H1 (cell line): Measurements from ENCODE around the gene GRIP2. TPM values are rescaled to one million over a fixed set of nuclear protein-coding genes. Genes with fewer than 3 reads are reported as not detected.

Experiments
- CTCF ChIA-PET: fragments of 300-600 bp; sonication (Branson Sonifier 250); formaldehyde crosslinking; loops from one replicate; lab custom pipeline; 2021; ENCODE audit not compliant: partially characterized antibody; lab: Charles Lee
- POLR2A ChIA-PET: fragments of 300-600 bp; sonication (Branson Sonifier 250); formaldehyde crosslinking; loops from one replicate; lab custom pipeline; 2021; ENCODE audit warnings: inconsistent platforms; ENCODE audit not compliant: partially characterized antibody; lab: Charles Lee
- DNase-seq, 2 experiments: peaks; one replicate each; pipeline versions ENCODE4 v3.0.0 to v3.0.0-alpha.2; 2010 to 2022; ENCODE audit warnings: low spot score in 2 of 2, low read depth in 1 of 2, mixed read lengths in 1 of 2
- FAIRE-seq: peaks from 2 replicates; lab custom pipeline; 2011; peaks lifted over from hg19 to GRCh38; lab: Jason Lieb, UNC
- H2AFZ ChIP-seq: 2 replicates; pipeline ENCODE4 v1.8.1; 2012; ENCODE audit warnings: low read length, inconsistent platforms
- H2AK5ac ChIP-seq: 2 replicates; pipeline ENCODE4 v1.6.1; 2013; ENCODE audit warnings: low read depth, low read length
- H2BK120ac ChIP-seq: replicated peaks from 2 replicates; pipeline ENCODE3; 2013; ENCODE audit warnings: low read depth, low read length, inconsistent platforms
- H2BK12ac ChIP-seq: 2 replicates; pipeline ENCODE4 v1.6.1; 2013; ENCODE audit warnings: low read depth, low read length
- H2BK15ac ChIP-seq: 2 replicates; pipeline ENCODE4 v1.6.1; 2013; ENCODE audit warnings: low read length
- H2BK20ac ChIP-seq: 2 replicates; pipeline ENCODE4 v1.6.1; 2013; ENCODE audit warnings: low read length
- H2BK5ac ChIP-seq: 2 replicates; pipeline ENCODE4 v1.6.1; 2013; ENCODE audit warnings: low read depth, low read length
- H3K14ac ChIP-seq: 2 replicates; pipeline ENCODE4 v1.6.1; 2013; ENCODE audit warnings: inconsistent platforms; ENCODE audit not compliant: insufficient read length
- H3K18ac ChIP-seq: 2 replicates; pipeline ENCODE4 v1.6.1; 2013; ENCODE audit warnings: low read length; ENCODE audit errors: extremely low read depth
- H3K23ac ChIP-seq: 2 replicates; pipeline ENCODE4 v1.6.1; 2013; ENCODE audit warnings: inconsistent platforms; ENCODE audit not compliant: insufficient read length
- H3K23me2 ChIP-seq: 2 replicates; pipeline ENCODE4 v1.6.1; 2013; ENCODE audit warnings: low read depth, low read length
- H3K27ac ChIP-seq: 2 replicates; pipeline ENCODE4 v1.6.1; 2011; ENCODE audit warnings: low read depth, low read length, inconsistent platforms
- H3K27me3 ChIP-seq, 4 experiments: replicated peaks in 1 of 4; 1 replicate in 1 of 4; 2 replicates in 3 of 4; pipeline versions ENCODE4 v1.6.1 to v1.8.1; 2011 to 2013; ENCODE audit warnings: low read length in 3 of 4, mild to moderate bottlenecking in 3 of 4, inconsistent platforms in 2 of 4, mixed read lengths in 2 of 4, moderate library complexity in 1 of 4; ENCODE audit not compliant: control insufficient read depth in 3 of 4, insufficient read depth in 3 of 4; ENCODE audit errors: extremely low read depth in 1 of 4
- H3K36me3 ChIP-seq, 4 experiments: 2 replicates each; pipeline versions ENCODE4 v1.6.1 to v1.8.1; 2011 to 2013; ENCODE audit warnings: mild to moderate bottlenecking in 4 of 4, low read length in 3 of 4, moderate library complexity in 2 of 4, control low read depth in 1 of 4, inconsistent platforms in 1 of 4; ENCODE audit not compliant: insufficient read depth in 4 of 4, control insufficient read depth in 2 of 4
- H3K4ac ChIP-seq: replicated peaks from 2 replicates; pipeline ENCODE3; 2013; ENCODE audit warnings: low read length, low read depth, mixed read lengths, inconsistent platforms; ENCODE audit not compliant: insufficient read length
- H3K4me1 ChIP-seq, 4 experiments: replicated peaks in 1 of 4; 1 replicate in 1 of 4; 2 replicates in 3 of 4; pipeline versions ENCODE4 v1.6.1 to v1.8.1; 2011 to 2013; ENCODE audit warnings: low read length in 3 of 4, inconsistent platforms in 2 of 4, mixed read lengths in 1 of 4; ENCODE audit not compliant: insufficient read depth in 4 of 4, control insufficient read depth in 3 of 4
- H3K4me2 ChIP-seq, 2 experiments: 2 replicates each; pipeline versions ENCODE4 v1.6.1 to v1.8.1; 2011 to 2013; ENCODE audit warnings: low read depth in 2 of 2, low read length in 2 of 2, control low read depth in 1 of 2, inconsistent platforms in 1 of 2, mild to moderate bottlenecking in 1 of 2; ENCODE audit not compliant: insufficient read depth in 1 of 2
- H3K4me3 ChIP-seq, 4 experiments: fragments of 200-600, 300-600 bp in 1 of 4; sonication (generic), shearing (Covaris generic), sonication (Bioruptor Twin) in 1 of 4; 2 replicates each; pipeline versions ENCODE4 v1.5.1 to v1.8.1; 2011 to 2016; ENCODE audit warnings: low read length in 4 of 4, low read depth in 3 of 4, control low read depth in 2 of 4, inconsistent platforms in 2 of 4, mild to moderate bottlenecking in 2 of 4, mixed read lengths in 1 of 4, moderate library complexity in 1 of 4; ENCODE audit not compliant: insufficient read depth in 2 of 4; ENCODE audit errors: extremely low read depth in 1 of 4
- H3K56ac ChIP-seq: replicated peaks from 2 replicates; pipeline ENCODE3; 2013; ENCODE audit warnings: low read depth, mild to moderate bottlenecking, mixed read lengths, low read length, inconsistent platforms; ENCODE audit not compliant: insufficient read length
- H3K79me1 ChIP-seq: 2 replicates; pipeline ENCODE4 v1.6.1; 2013; ENCODE audit warnings: low read depth, low read length, control low read depth
- H3K79me2 ChIP-seq, 2 experiments: 2 replicates each; pipeline versions ENCODE4 v1.6.1 to v1.8.1; 2012 to 2013; ENCODE audit warnings: low read length in 2 of 2, mild to moderate bottlenecking in 2 of 2, inconsistent platforms in 1 of 2; ENCODE audit not compliant: insufficient read depth in 2 of 2, control insufficient read depth in 1 of 2
- H3K9ac ChIP-seq, 4 experiments: replicated peaks in 1 of 4; 1 replicate in 1 of 4; 2 replicates in 3 of 4; pipeline versions ENCODE4 v1.6.1 to v1.8.1; 2011 to 2013; ENCODE audit warnings: low read depth in 3 of 4, low read length in 3 of 4, control low read depth in 2 of 4, mild to moderate bottlenecking in 2 of 4, moderate library complexity in 2 of 4, inconsistent platforms in 1 of 4; ENCODE audit errors: extremely low read depth in 1 of 4
- H3K9me3 ChIP-seq, 2 experiments: 2 replicates each; pipeline versions ENCODE4 v1.6.1 to v1.8.1; 2012 to 2013; ENCODE audit warnings: mild to moderate bottlenecking in 2 of 2, moderate library complexity in 2 of 2, control low read depth in 1 of 2, inconsistent platforms in 1 of 2, low read depth in 1 of 2, low read length in 1 of 2, mixed read lengths in 1 of 2; ENCODE audit not compliant: insufficient read depth in 2 of 2
- H4K20me1 ChIP-seq, 2 experiments: replicated peaks in 1 of 2; 2 replicates each; pipeline versions ENCODE3 to v1.8.1; 2011 to 2013; ENCODE audit warnings: inconsistent platforms in 2 of 2, low read length in 2 of 2, mild to moderate bottlenecking in 1 of 2; ENCODE audit not compliant: insufficient read depth in 2 of 2, control insufficient read depth in 1 of 2
- H4K5ac ChIP-seq: 2 replicates; pipeline ENCODE4 v1.6.1; 2013; ENCODE audit warnings: low read length, low read depth, mixed read lengths, inconsistent platforms; ENCODE audit not compliant: insufficient read length
- H4K8ac ChIP-seq: 2 replicates; pipeline ENCODE4 v1.8.0; 2013; ENCODE audit warnings: mild to moderate bottlenecking, moderate library complexity, low read length, inconsistent platforms; ENCODE audit not compliant: insufficient read depth; ENCODE audit errors: extremely low read depth
- H4K91ac ChIP-seq: replicated peaks from 2 replicates; pipeline ENCODE3; 2013; ENCODE audit warnings: low read length, mixed read lengths, inconsistent platforms; ENCODE audit not compliant: insufficient read length
- BACH1 ChIP-seq: IDR thresholded peaks from 2 replicates; pipeline ENCODE4 v1.6.1; 2012; ENCODE audit warnings: low read length, improper control_type of control experiment
- CBX5 ChIP-seq: fragments of 300-800, 300-1000 bp; sonication (generic); IDR thresholded peaks from 2 replicates; pipeline ENCODE4 v1.7.1; 2016; ENCODE audit warnings: antibody characterized with exemption, low read length, low read depth
- CEBPB ChIP-seq: IDR thresholded peaks from 2 replicates; pipeline ENCODE4 v1.6.1; 2012; ENCODE audit warnings: low read depth, low read length
- GABPA ChIP-seq: IDR thresholded peaks from 2 replicates; pipeline ENCODE4 v1.6.1; 2011; ENCODE audit warnings: mild to moderate bottlenecking, low read length, moderate library complexity, borderline replicate concordance; ENCODE audit not compliant: insufficient read depth
- HDAC2 ChIP-seq, 2 experiments: fragments of 300-600 bp in 1 of 2; sonication (generic) in 1 of 2; IDR thresholded peaks; 2 replicates each; pipeline ENCODE4 v1.6.1; 2011 to 2012; ENCODE audit warnings: low read depth in 2 of 2, low read length in 2 of 2, mild to moderate bottlenecking in 2 of 2, moderate library complexity in 2 of 2, borderline replicate concordance in 1 of 2, inconsistent platforms in 1 of 2
- JUND ChIP-seq: IDR thresholded peaks from 2 replicates; pipeline ENCODE4 v1.6.1; 2011; ENCODE audit warnings: mild to moderate bottlenecking, improper control_type of control experiment, low read length
- KDM5A ChIP-seq: fragments of 200-600 bp; IDR thresholded peaks from 2 replicates; pipeline ENCODE4 v1.7.1; 2012; ENCODE audit warnings: mild to moderate bottlenecking, low read length, inconsistent platforms, mixed read lengths
- RBBP5 ChIP-seq: IDR thresholded peaks from 2 replicates; pipeline ENCODE4 v1.7.1; 2012; ENCODE audit warnings: low read depth, mild to moderate bottlenecking, inconsistent platforms, low read length, moderate library complexity, borderline replicate concordance
- RFX5 ChIP-seq: IDR thresholded peaks from 2 replicates; pipeline ENCODE4 v1.6.1; 2011; ENCODE audit warnings: low read depth, low read length, improper control_type of control experiment, borderline replicate concordance
- RXRA ChIP-seq: IDR thresholded peaks from 2 replicates; pipeline ENCODE4 v1.6.1; 2011; ENCODE audit warnings: low read depth, mild to moderate bottlenecking, low read length, moderate library complexity; ENCODE audit not compliant: insufficient read depth
- SIN3A ChIP-seq, 2 experiments: IDR thresholded peaks in 1 of 2; conservative IDR thresholded peaks in 1 of 2; 2 replicates each; pipeline ENCODE4 v1.6.1; 2011 to 2012; ENCODE audit warnings: low read length in 2 of 2, improper control_type of control experiment in 1 of 2, low read depth in 1 of 2, mild to moderate bottlenecking in 1 of 2
- SIRT6 ChIP-seq: IDR thresholded peaks from one replicate; pipeline ENCODE4 v1.7.1; 2012; ENCODE audit warnings: low read length, inconsistent platforms
- SP4 ChIP-seq: IDR thresholded peaks from 2 replicates; pipeline ENCODE4 v1.6.1; 2012; ENCODE audit warnings: low read length, inconsistent platforms
- WGBS, 2 experiments: shearing (Covaris generic) in 1 of 2; methylation state at CpG; one replicate each; pipeline versions ENCODE4 v1.1.6 to v1.1.7; 2013 to 2015; ENCODE audit warnings: low lambda C conversion rate in 2 of 2, mixed read lengths in 2 of 2, inconsistent platforms in 1 of 2, low coverage in 1 of 2, missing lambda C conversion rate in 1 of 2; ENCODE audit not compliant: insufficient replicate concordance in 2 of 2, insufficient coverage in 1 of 2, insufficient read length in 1 of 2; ENCODE audit errors: extremely low coverage in 1 of 2, missing lambda C conversion rate in 1 of 2; 5-methylcytosine and 5-hydroxymethylcytosine counted together
- polyA plus RNA-seq, 7 experiments: library from polyadenylated mRNA; depleted of rRNA in 3 of 7; stranded (reverse) in 5 of 7; unstranded in 2 of 7; fragments of >200 nt in 5 of 7; fragments of 200-250 nt in 2 of 7; gene quantifications; 1 replicate in 5 of 7; 2 replicates in 1 of 7; 4 replicates in 1 of 7; pipeline versions ENCODE4 v1.2.1 to v1.2.3, GENCODE V29; 2011 to 2013; ENCODE audit warnings: missing spikeins in 2 of 7, mixed read lengths in 2 of 7
- total RNA-seq: library from RNA; stranded (reverse); fragmentation: NEBNext Ultra II Directional; extraction: Animal tissue kit (Norgen Biotek cat#: 25700); gene quantifications from 2 replicates; pipeline ENCODE4 v1.2.1, GENCODE V29; 2021

GRIP2 gene
- total and polyA plus RNA-seq, 2 of the 8 experiments (the other 6 are each of a cell fraction or from before 2014, with no cell fraction given): 2.5 to 6.4 TPM

- FAIRE-seq: no peak
- TF ChIP-seq SIN3A (conservative IDR thresholded peaks at IDR 0.05 in 1 of 2, IDR thresholded peaks at IDR 0.05 in 1 of 2; ENCODE audit: low read depth in 1 of 2, low read length in 2 of 2): no peak
- TF ChIP-seq GABPA: no peak
- TF ChIP-seq CBX5: no peak
- TF ChIP-seq KDM5A: no peak
- no peak for TF ChIP-seq RFX5
- no peak for TF ChIP-seq JUND
- TF ChIP-seq RBBP5: no peak
- TF ChIP-seq CEBPB: no peak
- TF ChIP-seq RXRA: no peak
- TF ChIP-seq BACH1: no peak
- TF ChIP-seq SIRT6: no peak
- no peak for TF ChIP-seq HDAC2 (IDR thresholded peaks at IDR 0.05; ENCODE audit: borderline replicate concordance in 1 of 2, low read depth in 2 of 2, low read length in 2 of 2)
- TF ChIP-seq SP4: no peak
Measured at GRCh38 chr3:14506626-14507304, 33.4 kb downstream of the GRIP2 start.

More at GRCh38 chr3:14506626-14507304, 33.4 kb downstream of the GRIP2 start:
- no peak overlapping the region for H3K4me2 ChIP-seq
- no peaks in the 10 kb centered on the region for H3K23me2 ChIP-seq
- WGBS, 2 experiments: 90% methylated on average over 15 of the region's 15 CpGs; no CpG with 5 or more reads in 1 of the 2 experiments
- H3K27me3 ChIP-seq: no peaks in the 10 kb centered on the region
- no peak for DNase-seq
- no peak overlapping the region for H2BK12ac ChIP-seq
- no peak overlapping the region for H4K91ac ChIP-seq
- H3K14ac ChIP-seq: no peak overlapping the region
- H2AK5ac ChIP-seq: no peak overlapping the region
- no peak overlapping the region for H3K9ac ChIP-seq
- no peaks in the 10 kb centered on the region for H3K79me1 ChIP-seq
- peaks cover 0 to 6% (median 3%) of the 10 kb centered on the region in 4 experiments; a peak in 4 of 7 replicates for H3K4me1 ChIP-seq
- no peak overlapping the region for H2BK5ac ChIP-seq
- peaks cover 6 to 9% of the 10 kb centered on the region in 2 experiments; a peak in 3 of 4 replicates for H3K9me3 ChIP-seq
- no peaks in the 10 kb centered on the region for H3K36me3 ChIP-seq
- H3K23ac ChIP-seq: no peak overlapping the region
- H3K27ac ChIP-seq: no peak overlapping the region
- ChIA-PET POLR2A (interaction anchor here (0.6 kb wide), 1 partner anchor 644 kb away, joined by 3 read pairs; no protein-coding TSS in a partner anchor), CTCF (interaction anchor here (0.8 to 11.6 kb wide), 11 partner anchors 10 to 245 kb away, joined by 3 to 280 read pairs (median 3); no protein-coding TSS in a partner anchor)
- no peak overlapping the region for H3K4ac ChIP-seq
- no peak overlapping the region for H4K5ac ChIP-seq
- no peak overlapping the region for H2BK120ac ChIP-seq
- H4K8ac ChIP-seq: no peak overlapping the region
- no peak overlapping the region for H3K56ac ChIP-seq
- no peak overlapping the region for H2BK15ac ChIP-seq
- no peaks in the 10 kb centered on the region for H3K79me2 ChIP-seq
- no peak overlapping the region for H3K18ac ChIP-seq
- no peak overlapping the region for H3K4me3 ChIP-seq
- no peak overlapping the region for H2BK20ac ChIP-seq
- no peak overlapping the region for H2AFZ ChIP-seq
- no peaks in the 10 kb centered on the region for H4K20me1 ChIP-seq
